CD14-positive monocyte (primary cell): ENCODE data around the gene GLDN. TPM values are rescaled to one million over a fixed set of nuclear protein-coding genes. Genes with fewer than 3 reads are reported as not detected.

Source experiments
- DNase-seq, 3 donors: peaks; one replicate each; pipeline ENCODE4 v3.0.0-alpha.2; 2011 to 2022
- H2AFZ ChIP-seq: 2 replicates; pipeline ENCODE4 v1.6.0; 2012; ENCODE audit warnings: mild to moderate bottlenecking, low read depth, low read length, inconsistent platforms; ENCODE audit not compliant: insufficient read depth, poor library complexity, severe bottlenecking
- H3K27ac ChIP-seq, 2 donors: 1 replicate in 1 of 2; 2 replicates in 1 of 2; pipeline ENCODE4 v1.5.1; 2012 to 2013; ENCODE audit warnings: low read length in 2 of 2, control low read depth in 1 of 2, inconsistent platforms in 1 of 2, low read depth in 1 of 2, mild to moderate bottlenecking in 1 of 2
- H3K27me3 ChIP-seq, 2 donors: one replicate each; pipeline versions ENCODE4 v1.6.0 to v1.6.1; 2011 to 2013; ENCODE audit warnings: low read length in 2 of 2; ENCODE audit not compliant: control insufficient read depth in 2 of 2, insufficient read depth in 2 of 2
- H3K36me3 ChIP-seq, 2 donors: replicated peaks in 1 of 2; 1 replicate in 1 of 2; 2 replicates in 1 of 2; pipeline versions ENCODE4 v1.5.1 to v1.6.1; 2012 to 2013; ENCODE audit warnings: low read length in 2 of 2, control low read depth in 1 of 2, inconsistent platforms in 1 of 2, mild to moderate bottlenecking in 1 of 2; ENCODE audit not compliant: insufficient read depth in 2 of 2, control insufficient read depth in 1 of 2
- H3K4me1 ChIP-seq, 2 donors: 1 replicate in 1 of 2; 2 replicates in 1 of 2; pipeline versions ENCODE4 v1.5.1 to v1.6.1; 2012 to 2013; ENCODE audit warnings: low read length in 2 of 2, control low read depth in 1 of 2, inconsistent platforms in 1 of 2, mild to moderate bottlenecking in 1 of 2, moderate library complexity in 1 of 2; ENCODE audit not compliant: insufficient read depth in 2 of 2, control insufficient read depth in 1 of 2
- H3K4me2 ChIP-seq: replicated peaks from 2 replicates; pipeline ENCODE3; 2012; ENCODE audit warnings: low read length, moderate library complexity, mild to moderate bottlenecking; ENCODE audit not compliant: poor library complexity, severe bottlenecking; ENCODE audit errors: extremely low read depth
- H3K4me3 ChIP-seq, 3 experiments: fragments of 200-600 bp in 1 of 3; sonication (generic) in 1 of 3; replicated peaks in 1 of 3; 1 replicate in 2 of 3; 2 replicates in 1 of 3; pipeline ENCODE4 v1.5.1; 2011 to 2013; ENCODE audit warnings: low read length in 3 of 3, mild to moderate bottlenecking in 3 of 3, control low read depth in 2 of 3, low read depth in 2 of 3, inconsistent platforms in 1 of 3, moderate library complexity in 1 of 3
- H3K79me2 ChIP-seq: 2 replicates; pipeline ENCODE4 v1.6.0; 2012; ENCODE audit warnings: mild to moderate bottlenecking, control low read depth, inconsistent platforms, low read length, moderate library complexity; ENCODE audit not compliant: insufficient read depth
- H3K9ac ChIP-seq: 2 replicates; pipeline ENCODE4 v1.6.0; 2017; ENCODE audit warnings: low read length, mild to moderate bottlenecking; ENCODE audit not compliant: insufficient read depth, poor library complexity, severe bottlenecking
- H3K9me3 ChIP-seq, 2 donors: replicated peaks in 1 of 2; 1 replicate in 1 of 2; 2 replicates in 1 of 2; pipeline versions ENCODE4 v1.5.1 to v1.6.1; 2012 to 2013; ENCODE audit warnings: low read length in 2 of 2, control low read depth in 1 of 2; ENCODE audit not compliant: control insufficient read depth in 1 of 2, insufficient read depth in 1 of 2
- H4K20me1 ChIP-seq: 2 replicates; pipeline ENCODE4 v1.6.0; 2012; ENCODE audit warnings: mild to moderate bottlenecking, low read length, control low read depth, moderate library complexity; ENCODE audit not compliant: insufficient read depth
- H3K27ac Mint-ChIP-seq, 7 donors: one replicate each; pipeline ENCODE4 v1.8.0; 2020; ENCODE audit warnings: mild to moderate bottlenecking in 7 of 7, mixed read lengths in 7 of 7, moderate library complexity in 6 of 7, inconsistent platforms in 2 of 7
- H3K27me3 Mint-ChIP-seq, 3 donors: one replicate each; pipeline ENCODE4 v1.8.0; 2021 to 2022; ENCODE audit warnings: low read depth in 3 of 3, mild to moderate bottlenecking in 3 of 3, mixed read lengths in 3 of 3, moderate library complexity in 3 of 3, inconsistent platforms in 1 of 3
- H3K36me3 Mint-ChIP-seq, 2 donors: one replicate each; pipeline ENCODE4 v1.8.0; 2020; ENCODE audit warnings: mixed read lengths in 2 of 2, inconsistent platforms in 1 of 2, mild to moderate bottlenecking in 1 of 2
- H3K4me1 Mint-ChIP-seq: one replicate; pipeline ENCODE4 v1.8.0; 2020; ENCODE audit warnings: mild to moderate bottlenecking, mixed read lengths
- H3K4me3 Mint-ChIP-seq, 2 donors: one replicate each; pipeline ENCODE4 v1.8.0; 2020; ENCODE audit warnings: mild to moderate bottlenecking in 2 of 2, mixed read lengths in 2 of 2, moderate library complexity in 1 of 2
- H3K9me3 Mint-ChIP-seq, 7 donors: one replicate each; pipeline ENCODE4 v1.8.0; 2020 to 2022; ENCODE audit warnings: mixed read lengths in 7 of 7, mild to moderate bottlenecking in 6 of 7, moderate library complexity in 6 of 7, inconsistent platforms in 2 of 7
- CTCF ChIP-seq: fragments of 200-600 bp; IDR thresholded peaks from one replicate; pipeline ENCODE4 v1.8.0; 2022; ENCODE audit warnings: antibody characterized with exemption, mild to moderate bottlenecking
- WGBS: methylation state at CpG from one replicate; pipeline ENCODE4 v1.1.5; 2013; ENCODE audit warnings: missing lambda C conversion rate; ENCODE audit not compliant: insufficient coverage; 5-methylcytosine and 5-hydroxymethylcytosine counted together
- intact Hi-C, 2 donors: fragments of 100-400 bp; cut with micrococcal nuclease; formaldehyde crosslinking; loops; one replicate each; pipeline versions ENCODE4 v1.15.0 to v1.15.1; 2023
- polyA plus RNA-seq, 3 donors: library from polyadenylated mRNA; depleted of rRNA in 1 of 3; unstranded in 2 of 3; stranded (reverse) in 1 of 3; fragments of 300-500 nt in 2 of 3; fragments of >200 nt in 1 of 3; fragmentation: Illumina TruSeq in 2 of 3; gene quantifications; 1 replicate in 2 of 3; 2 replicates in 1 of 3; pipeline ENCODE4 v1.2.3, GENCODE V29; 2012 to 2021

GLDN gene
- polyA plus RNA-seq, 3 donors, result 0.04 TPM; not detected in 2

- Histone ChIP-seq H3K79me2 (no peaks in the 10 kb centered on the region), H2AFZ (no peak overlapping the region), H3K27ac (no peak overlapping the region), H4K20me1 (no peaks in the 10 kb centered on the region), H3K36me3 (no peaks in the 10 kb centered on the region), H3K27me3 (peaks cover under 1 to 2% of the 10 kb centered on the region in 2 donors), H3K9me3 (no peaks in the 10 kb centered on the region), H3K4me1 (no peaks in the 10 kb centered on the region), H3K9ac (no peak overlapping the region), H3K4me3 (no peak overlapping the region), H3K4me2 (no peak overlapping the region)
- Mint-ChIP-seq H3K27me3 (peaks cover 2 to 9% (median 5%) of the 10 kb centered on the region in 3 donors), H3K9me3 (no peaks in the 10 kb centered on the region), H3K36me3 (no peaks in the 10 kb centered on the region), H3K27ac (no peak overlapping the region), H3K4me1 (peaks cover 15% of the 10 kb centered on the region), H3K4me3 (no peak overlapping the region)
- no peak for DNase-seq
- no peak for TF ChIP-seq CTCF
- WGBS, result 92% methylated on average over 8 of the region's 9 CpGs
- intact Hi-C loops, result no loop called here
Measured at GRCh38 chr15:51398626-51399025, 57.2 kb downstream of the GLDN start.

GRCh38 chr15:51401051-51401780, 59.8 kb downstream of the GLDN start:
- Mint-ChIP-seq H3K36me3 (no peaks in the 10 kb centered on the region), H3K27me3 (peaks cover 13 to 20% (median 17%) of the 10 kb centered on the region in 3 donors), H3K27ac (no peak overlapping the region), H3K4me1 (peaks cover 10% of the 10 kb centered on the region), H3K9me3 (no peaks in the 10 kb centered on the region), H3K4me3 (no peak overlapping the region)
- Histone ChIP-seq H3K9ac (no peak overlapping the region), H4K20me1 (no peaks in the 10 kb centered on the region), H3K9me3 (no peaks in the 10 kb centered on the region), H3K4me2 (no peak overlapping the region), H2AFZ (no peak overlapping the region), H3K36me3 (no peaks in the 10 kb centered on the region), H3K27me3 (peaks cover 12 to 20% of the 10 kb centered on the region in 2 donors), H3K4me1 (peaks cover 0 to 2% of the 10 kb centered on the region in 2 donors), H3K4me3 (no peak overlapping the region), H3K27ac (no peak overlapping the region), H3K79me2 (no peaks in the 10 kb centered on the region)
- TF ChIP-seq CTCF, result no peak
- intact Hi-C loops, result loop anchor here in 1 of 2 donors (5.0 kb wide), 1 partner anchor 239 kb away; no protein-coding TSS in a partner anchor
- DNase-seq, result no peak
- 90% methylated on average over 1 of the region's 7 CpGs for WGBS
